Ovary (tissue), 9 donors: Measurements from ENCODE around the gene SCN4A. TPM values are rescaled to one million over a fixed set of nuclear protein-coding genes. Genes with fewer than 3 reads are reported as not detected.

Experiments
- DNase-seq, 5 donors: peaks; one replicate each; pipeline ENCODE4 v3.0.0-alpha.2; 2019 to 2020
- H3K27ac ChIP-seq, 2 donors: fragments of 200-600 bp; one replicate each; pipeline versions ENCODE4 v1.5.1 to v1.8.0; 2019 to 2022
- H3K27me3 ChIP-seq: fragments of 200-600 bp; one replicate; pipeline ENCODE4 v1.8.0; 2022
- H3K36me3 ChIP-seq: fragments of 200-600 bp; sonication (generic); one replicate; pipeline ENCODE4 v1.5.1; 2019
- H3K4me1 ChIP-seq: one replicate; pipeline ENCODE4 v1.8.1; 2013; ENCODE audit warnings: mild to moderate bottlenecking, moderate library complexity; ENCODE audit not compliant: insufficient read depth
- H3K4me3 ChIP-seq: fragments of 200-600 bp; sonication (generic); one replicate; pipeline ENCODE4 v1.5.1; 2017
- H3K9me3 ChIP-seq, 2 donors: fragments of 200-600 bp in 1 of 2; sonication (generic) in 1 of 2; one replicate each; pipeline versions ENCODE4 v1.5.1 to v1.8.1; 2013 to 2019; ENCODE audit warnings: mild to moderate bottlenecking in 1 of 2, moderate library complexity in 1 of 2
- CTCF ChIP-seq, 3 donors: fragments of 450-650 bp in 2 of 3; fragments of 200-600 bp in 1 of 3; IDR thresholded peaks; one replicate each; pipeline versions ENCODE4 v1.5.1 to v1.8.0; 2016 to 2022; ENCODE audit warnings: antibody characterized with exemption in 3 of 3, mild to moderate bottlenecking in 1 of 3
- EP300 ChIP-seq: sonication (generic); formaldehyde crosslinking; IDR thresholded peaks from one replicate; pipeline ENCODE4 v1.6.1; 2017; ENCODE audit warnings: antibody characterized with exemption
- POLR2A ChIP-seq: fragments of 450-650 bp; IDR thresholded peaks from one replicate; pipeline ENCODE4 v1.6.1; 2017; ENCODE audit warnings: antibody characterized with exemption, mild to moderate bottlenecking, moderate library complexity
- WGBS, 3 donors: extraction: QIAGEN DNeasy Blood & Tissue Kit in 1 of 3; methylation state at CpG; one replicate each; pipeline versions ENCODE4 v1.1.5 to v1.1.7; 2013 to 2017; 5-methylcytosine and 5-hydroxymethylcytosine counted together
- intact Hi-C, 4 donors: fragments of 100-400 bp; cut with DNase I; formaldehyde crosslinking; loops; one replicate each; pipeline versions ENCODE4 v1.11.0 to v1.15.1; 2022 to 2023
- polyA plus RNA-seq, 2 donors: library from polyadenylated mRNA; stranded (reverse); fragments of 200-250 nt in 1 of 2; fragments of 350-450 nt in 1 of 2; fragmentation: Illumina TruSeq in 1 of 2; extraction: RNeasy Lipid Tissue Mini Kit (QIAGEN cat#74804) in 1 of 2; gene quantifications; one replicate each; pipeline ENCODE4 v1.2.3, GENCODE V29; 2013 to 2014
- total RNA-seq, 7 donors: library from RNA; depleted of rRNA in 2 of 7; stranded (reverse); fragments of >200 nt in 2 of 7; fragmentation: NEBNext Ultra II Directional in 3 of 7; extraction: Animal tissue kit (Norgen Biotek cat#: 25700) in 3 of 7; gene quantifications; one replicate each; pipeline versions ENCODE4 v1.1.0 to v1.2.4, GENCODE V29; 2016 to 2023
- donor health status: DM: no; HTN: no; CAD: no; lungs with moderate emphysema.
- donor health status: DM: no; HTN: no; CAD: no.
- donor health status: Bipolar disorder and iron deficiency.
- donor health status: DM: yes; HTN: yes; CAD: no.
- donor health status: DM: no; HTN: no; CAD: no.
- donor health status: DM: yes; HTN: yes; CAD: no.

The SCN4A gene
- total and polyA plus RNA-seq, 9 donors, result 0.27 to 2.5 (median 0.62) TPM; not detected in 1

- Histone ChIP-seq H3K27ac (no peak overlapping the region), H3K4me1 (peaks cover 7% of the 10 kb centered on the region), H3K36me3 (no peaks in the 10 kb centered on the region), H3K27me3 (no peaks in the 10 kb centered on the region), H3K9me3 (no peaks in the 10 kb centered on the region), H3K4me3 (no peak overlapping the region)
- peak in 2 of 5 donors; percentile 28 to 36 for DNase-seq
- intact Hi-C loops, result no loop called here
- WGBS, 3 donors, result 48 to 52% (median 50%) methylated on average over 17 to 20 of the region's 20 CpGs
- TF ChIP-seq CTCF (IDR thresholded peaks at IDR 0.05), result peak in 2 of 3 donors; percentile 21 to 48
- no peak for TF ChIP-seq EP300
- no peak for TF ChIP-seq POLR2A
These were observed 26.0 kb downstream of the SCN4A start for GRCh38 chr17:63946440-63947363.

GRCh38 chr17:63945784-63946439, 26.8 kb downstream of the SCN4A start:
- Histone ChIP-seq H3K4me1 (peaks cover 7% of the 10 kb centered on the region), H3K36me3 (no peaks in the 10 kb centered on the region), H3K9me3 (no peaks in the 10 kb centered on the region), H3K4me3 (no peak overlapping the region), H3K27me3 (no peaks in the 10 kb centered on the region), H3K27ac (no peak overlapping the region)
- 63 to 83% (median 74%) methylated on average over 6 of the region's 6 CpGs for whole genome bisulfite sequencing, 3 donors
- no peak for TF ChIP-seq EP300
- TF ChIP-seq CTCF (IDR thresholded peaks at IDR 0.05), result no peak
- no peak for TF ChIP-seq POLR2A
- no peak for DNase-seq
- intact Hi-C loops, result no loop called here

GRCh38 chr17:63944736-63945499, 27.8 kb downstream of the SCN4A start:
- no peak for TF ChIP-seq CTCF (IDR thresholded peaks at IDR 0.05)
- no peak for TF ChIP-seq EP300
- TF ChIP-seq POLR2A, result no peak
- WGBS, 3 donors, result 79 to 82% (median 80%) methylated on average over 22 to 24 of the region's 24 CpGs
- no peaks in the 10 kb centered on the region for H3K9me3 ChIP-seq
- intact Hi-C loops, result no loop called here
- no peaks in the 10 kb centered on the region for H3K27me3 ChIP-seq
- H3K36me3 ChIP-seq, result no peaks in the 10 kb centered on the region
- H3K27ac ChIP-seq, result no peak overlapping the region
- peaks cover 4% of the 10 kb centered on the region for H3K4me1 ChIP-seq
- no peak for DNase-seq
- no peak overlapping the region for H3K4me3 ChIP-seq

- TF ChIP-seq POLR2A (no peak), CTCF (IDR thresholded peaks at IDR 0.05) (no peak)
- intact Hi-C loops, result no loop called here
- H3K4me1 ChIP-seq, result no peaks in the 10 kb centered on the region
- H3K36me3 ChIP-seq, result no peaks in the 10 kb centered on the region
- no peaks in the 10 kb centered on the region for H3K27me3 ChIP-seq
- WGBS, 3 donors, result 81 to 93% (median 85%) methylated on average over 9 of the region's 9 CpGs
- DNase-seq, result no peak
- H3K27ac ChIP-seq, result no peak overlapping the region
- no peaks in the 10 kb centered on the region for H3K9me3 ChIP-seq
- no peak overlapping the region for H3K4me3 ChIP-seq
These were observed 29.0 kb downstream of the SCN4A start for GRCh38 chr17:63943745-63944144.
